Endodermal cell (in vitro differentiated cells): Measurements from ENCODE around the gene DCTN3. TPM values are rescaled to one million over a fixed set of nuclear protein-coding genes. Genes with fewer than 3 reads are reported as not detected.

ENCODE experiments used
- DNase-seq: peaks from one replicate; pipeline ENCODE4 v3.0.0-alpha.2; 2017
- H3K27ac ChIP-seq: 2 replicates; pipeline ENCODE4 v1.5.1; 2013; ENCODE audit warnings: mild to moderate bottlenecking, low read depth, low read length, moderate library complexity
- H3K27me3 ChIP-seq: 2 replicates; pipeline ENCODE4 v1.6.1; 2013; ENCODE audit warnings: mild to moderate bottlenecking, low read length, moderate library complexity; ENCODE audit not compliant: insufficient read depth, control insufficient read depth, poor library complexity, severe bottlenecking
- H3K36me3 ChIP-seq: 2 replicates; pipeline ENCODE4 v1.7.0; 2013; ENCODE audit warnings: mild to moderate bottlenecking, low read length, moderate library complexity; ENCODE audit not compliant: control insufficient read depth, insufficient read depth
- H3K4me1 ChIP-seq: one replicate; pipeline ENCODE4 v1.7.0; 2013; ENCODE audit warnings: low read length; ENCODE audit not compliant: control insufficient read depth, insufficient read depth
- H3K4me3 ChIP-seq: 2 replicates; pipeline ENCODE4 v1.5.1; 2013; ENCODE audit warnings: mild to moderate bottlenecking, low read length, moderate library complexity
- H3K9ac ChIP-seq: 2 replicates; pipeline ENCODE4 v1.6.1; 2013; ENCODE audit warnings: mild to moderate bottlenecking, low read length, moderate library complexity; ENCODE audit not compliant: poor library complexity, severe bottlenecking; ENCODE audit errors: extremely low read depth
- H3K9me3 ChIP-seq: 2 replicates; pipeline ENCODE4 v1.6.1; 2013; ENCODE audit warnings: mild to moderate bottlenecking, low read length, moderate library complexity; ENCODE audit not compliant: control insufficient read depth
- H3K27ac Mint-ChIP-seq: 2 replicates; pipeline ENCODE4 v1.8.0; 2020; ENCODE audit warnings: mixed read lengths
- H3K27me3 Mint-ChIP-seq: 2 replicates; pipeline ENCODE4 v1.8.0; 2021; ENCODE audit warnings: mild to moderate bottlenecking, mixed read lengths; ENCODE audit not compliant: insufficient read depth
- H3K36me3 Mint-ChIP-seq: 2 replicates; pipeline ENCODE4 v1.8.0; 2020; ENCODE audit warnings: low read depth, mixed read lengths
- H3K4me1 Mint-ChIP-seq: 2 replicates; pipeline ENCODE4 v1.8.0; 2020; ENCODE audit warnings: mixed read lengths
- H3K4me3 Mint-ChIP-seq: 2 replicates; pipeline ENCODE4 v1.8.0; 2020; ENCODE audit warnings: mild to moderate bottlenecking, moderate library complexity, mixed read lengths
- H3K9me3 Mint-ChIP-seq: 2 replicates; pipeline ENCODE4 v1.8.0; 2020; ENCODE audit warnings: mild to moderate bottlenecking, mixed read lengths
- WGBS, 2 experiments: methylation state at CpG; one replicate each; pipeline versions ENCODE4 v1.1.5 to v1.1.7; 2013; ENCODE audit warnings: missing lambda C conversion rate in 2 of 2, mixed read lengths in 1 of 2; ENCODE audit not compliant: insufficient coverage in 1 of 2, insufficient read length in 1 of 2; 5-methylcytosine and 5-hydroxymethylcytosine counted together
- total RNA-seq, 2 donors: library from RNA; stranded (reverse); fragmentation: NEBNext Ultra II Directional in 1 of 2; extraction: Animal tissue kit (Norgen Biotek cat#: 25700) in 1 of 2; gene quantifications; 2 replicates in 1 of 2; 3 replicates in 1 of 2; pipeline ENCODE4 v1.2.1, GENCODE V29; 2021
- TF ChIP-seq, protein P1 (sequence below): fragments of 200-600 bp; sonication (generic); conservative IDR thresholded peaks from 2 replicates; pipeline ENCODE4 v1.5.0; 2021; ENCODE audit warnings: antibody characterized with exemption, mild to moderate bottlenecking

The DCTN3 gene
- total RNA-seq, 2 donors from 2014 or later = 51.9 to 53.6 TPM

DNA sequence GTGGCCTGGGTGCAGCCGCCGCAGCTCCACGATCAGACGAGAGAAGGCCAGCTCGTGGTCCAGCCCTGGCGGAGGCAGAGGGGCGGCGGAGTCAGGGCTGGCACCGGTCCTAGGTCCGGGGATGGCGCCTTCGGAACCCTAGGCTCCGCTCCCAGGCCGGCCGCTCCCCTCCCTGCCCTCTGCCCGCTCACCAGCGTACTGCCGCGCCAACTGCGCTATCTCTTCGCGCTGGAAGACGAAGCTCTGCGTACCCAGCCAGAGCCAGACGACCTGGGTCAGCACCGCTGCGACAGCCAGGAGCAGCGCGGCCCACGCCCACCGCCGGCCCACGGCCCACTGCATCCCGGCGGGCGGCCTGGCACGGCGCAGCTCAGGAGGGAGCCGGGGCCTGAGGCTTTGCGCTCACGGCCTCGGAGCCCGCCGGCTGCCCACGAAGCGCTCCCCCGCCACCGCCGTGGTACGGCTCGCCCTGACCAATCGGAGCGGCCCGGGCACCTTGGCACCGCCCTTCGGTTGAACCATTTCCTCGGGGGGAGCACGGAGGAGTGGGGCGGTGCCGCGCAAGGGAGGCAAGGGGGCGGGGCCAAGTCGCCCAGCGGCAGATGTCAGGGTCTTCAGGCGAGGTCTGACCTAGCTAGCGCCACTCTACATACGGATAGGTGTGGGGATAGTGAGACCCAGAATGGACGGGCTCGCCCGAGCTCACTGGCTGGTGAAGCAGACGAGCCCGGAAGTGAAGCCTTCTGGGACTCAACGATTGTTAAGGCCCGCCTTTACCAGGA, 17.3 kb upstream of the DCTN3 start, which contains the start of gene SIGMAR1:
Gene SIGMAR1 (minus strand): TSS at position 432 of the 782 bp plus-strand sequence. CDS start 90 bp downstream, at position 342.
- Histone ChIP-seq H3K36me3 (no peaks in the 10 kb centered on the region), H3K27ac (no peak within 1 kb of the TSS), H3K9ac (peak within 1 kb of the TSS; percentile 15), H3K9me3 (no peaks in the 10 kb centered on the region), H3K27me3 (no peaks in the 10 kb centered on the region), H3K4me1 (no peaks in the 10 kb centered on the region), H3K4me3 (peak within 1 kb of the TSS; percentile 84)
- Mint-ChIP-seq H3K4me1 (peaks cover 18% of the 10 kb centered on the region), H3K36me3 (peaks cover 11% of the 10 kb centered on the region), H3K27ac (peak within 1 kb of the TSS; percentile 79), H3K4me3 (peak within 1 kb of the TSS; percentile 69), H3K27me3 (peaks cover 15% of the 10 kb centered on the region), H3K9me3 (no peaks in the 10 kb centered on the region)
- TF ChIP-seq, protein P1, sequence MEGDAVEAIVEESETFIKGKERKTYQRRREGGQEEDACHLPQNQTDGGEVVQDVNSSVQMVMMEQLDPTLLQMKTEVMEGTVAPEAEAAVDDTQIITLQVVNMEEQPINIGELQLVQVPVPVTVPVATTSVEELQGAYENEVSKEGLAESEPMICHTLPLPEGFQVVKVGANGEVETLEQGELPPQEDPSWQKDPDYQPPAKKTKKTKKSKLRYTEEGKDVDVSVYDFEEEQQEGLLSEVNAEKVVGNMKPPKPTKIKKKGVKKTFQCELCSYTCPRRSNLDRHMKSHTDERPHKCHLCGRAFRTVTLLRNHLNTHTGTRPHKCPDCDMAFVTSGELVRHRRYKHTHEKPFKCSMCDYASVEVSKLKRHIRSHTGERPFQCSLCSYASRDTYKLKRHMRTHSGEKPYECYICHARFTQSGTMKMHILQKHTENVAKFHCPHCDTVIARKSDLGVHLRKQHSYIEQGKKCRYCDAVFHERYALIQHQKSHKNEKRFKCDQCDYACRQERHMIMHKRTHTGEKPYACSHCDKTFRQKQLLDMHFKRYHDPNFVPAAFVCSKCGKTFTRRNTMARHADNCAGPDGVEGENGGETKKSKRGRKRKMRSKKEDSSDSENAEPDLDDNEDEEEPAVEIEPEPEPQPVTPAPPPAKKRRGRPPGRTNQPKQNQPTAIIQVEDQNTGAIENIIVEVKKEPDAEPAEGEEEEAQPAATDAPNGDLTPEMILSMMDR = no peak
- peak; percentile 98 for DNase-seq
- WGBS, 2 experiments = 2% methylated on average over 74 of the region's 74 CpGs; no CpG with 5 or more reads in 1 of the 2 experiments

DNA sequence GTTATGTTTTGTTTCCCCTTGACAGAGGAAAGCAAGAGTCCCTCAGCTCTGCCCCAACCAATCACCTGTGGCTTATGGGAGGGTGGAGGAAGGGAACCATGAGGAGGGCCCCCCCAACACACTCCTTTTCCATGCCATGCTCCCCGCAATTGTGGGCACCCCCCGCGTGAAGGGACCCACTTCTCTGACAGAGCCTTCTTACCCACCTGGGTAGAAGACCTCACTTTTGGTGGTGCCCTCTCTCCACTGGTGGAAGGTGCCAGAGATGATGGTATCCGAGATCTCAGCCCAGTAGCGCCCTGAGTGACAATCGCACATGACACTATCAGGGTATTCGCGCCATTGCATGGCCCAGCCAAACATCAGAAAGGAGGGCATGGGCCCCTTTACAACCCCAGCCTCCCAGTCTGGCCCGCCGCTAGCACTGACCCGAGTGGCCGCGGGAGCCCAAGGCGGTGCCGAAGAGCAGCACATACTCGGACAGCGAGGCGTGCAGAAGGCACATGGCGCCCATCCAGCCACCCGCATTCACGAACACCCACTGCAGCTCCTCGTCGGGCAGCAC, 16.6 kb upstream of the DCTN3 start:
- 26 to 34% methylated on average over 14 to 23 of the region's 23 CpGs for WGBS, 2 experiments
- no peaks in the 10 kb centered on the region for H3K4me1 ChIP-seq
- H3K27me3 Mint-ChIP-seq = peaks cover 22% of the 10 kb centered on the region
- peak overlapping the region; percentile 6 for H3K9ac ChIP-seq
- TF ChIP-seq, protein P1 = no peak
- H3K9me3 ChIP-seq = no peaks in the 10 kb centered on the region
- no peaks in the 10 kb centered on the region for H3K9me3 Mint-ChIP-seq
- H3K36me3 ChIP-seq = no peaks in the 10 kb centered on the region
- peaks cover 18% of the 10 kb centered on the region for H3K4me1 Mint-ChIP-seq
- peaks cover 11% of the 10 kb centered on the region for H3K36me3 Mint-ChIP-seq
- DNase-seq = no peak
- H3K27ac Mint-ChIP-seq = no peak overlapping the region
- no peak overlapping the region for H3K27ac ChIP-seq
- H3K4me3 Mint-ChIP-seq = peak overlapping the region; percentile 69
- peak overlapping the region; percentile 84 for H3K4me3 ChIP-seq
- H3K27me3 ChIP-seq = peaks cover 6% of the 10 kb centered on the region

DNA sequence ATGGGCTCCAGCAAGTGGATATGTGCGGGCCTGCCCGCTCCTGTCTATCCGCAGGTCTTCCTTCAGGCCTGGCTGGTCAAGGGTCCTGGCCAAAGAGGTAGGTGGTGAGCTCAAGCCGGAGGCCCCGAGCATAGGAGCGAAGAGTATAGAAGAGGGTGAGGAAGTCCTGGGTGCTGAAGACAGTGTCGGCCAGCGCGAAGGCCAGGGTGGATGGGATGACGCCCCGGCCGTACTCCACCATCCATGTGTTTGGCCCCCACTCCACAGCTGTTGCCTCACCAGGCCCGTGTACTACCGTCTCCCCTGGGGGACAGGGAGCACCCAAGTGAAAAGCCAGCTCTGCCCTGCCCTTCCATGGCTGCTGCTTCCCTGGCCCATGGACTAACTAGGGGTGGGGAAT, 15.3 kb upstream of the DCTN3 start:
- H3K9me3 Mint-ChIP-seq = no peaks in the 10 kb centered on the region
- no peak overlapping the region for H3K27ac Mint-ChIP-seq
- WGBS, 2 experiments = 93 to 100% methylated on average over 3 to 14 of the region's 14 CpGs
- H3K4me3 Mint-ChIP-seq = no peak overlapping the region
- peaks cover 11% of the 10 kb centered on the region for H3K36me3 Mint-ChIP-seq
- Histone ChIP-seq H3K9ac (no peak overlapping the region), H3K27me3 (peaks cover 19% of the 10 kb centered on the region), H3K27ac (no peak overlapping the region), H3K36me3 (no peaks in the 10 kb centered on the region), H3K4me1 (no peaks in the 10 kb centered on the region), H3K4me3 (no peak overlapping the region), H3K9me3 (no peaks in the 10 kb centered on the region)
- DNase-seq = no peak
- H3K4me1 Mint-ChIP-seq = peaks cover 19% of the 10 kb centered on the region
- TF ChIP-seq, protein P1 = no peak
- H3K27me3 Mint-ChIP-seq = peaks cover 35% of the 10 kb centered on the region
